HepG2 (cell line): Measurements from ENCODE around the gene PPP2R2C. TPM values are rescaled to one million over a fixed set of nuclear protein-coding genes. Genes with fewer than 3 reads are reported as not detected.
A peak's percentile ranks its signal among the peaks of the same experiment; 100 is the strongest.

ENCODE experiments used
- DNMT1 ChIP-seq: sonication (generic); formaldehyde crosslinking; IDR thresholded peaks from 2 replicates; pipeline ENCODE4 v1.5.1; 2020; ENCODE audit warnings: mild to moderate bottlenecking, missing genetic modification reagents
- FOSL2 ChIP-seq: sonication (generic); formaldehyde crosslinking; IDR thresholded peaks from 2 replicates; pipeline ENCODE4 v1.4.0; 2020; ENCODE audit warnings: missing genetic modification reagents
- FOXK1 ChIP-seq: sonication (generic); formaldehyde crosslinking; IDR thresholded peaks from 2 replicates; pipeline ENCODE4 v1.4.0; 2020; ENCODE audit warnings: low read depth, missing genetic modification reagents, borderline replicate concordance
- MEIS2 ChIP-seq: sonication (generic); formaldehyde crosslinking; IDR thresholded peaks from 2 replicates; pipeline ENCODE4 v1.9.0; 2021; ENCODE audit warnings: mild to moderate bottlenecking, missing genetic modification reagents
- MZF1 ChIP-seq: sonication (generic); formaldehyde crosslinking; IDR thresholded peaks from 2 replicates; pipeline ENCODE4 v1.8.1; 2023; ENCODE audit warnings: mild to moderate bottlenecking, missing genetic modification reagents, borderline replicate concordance
- NBN ChIP-seq: fragments of 450-650 bp; conservative IDR thresholded peaks from 2 replicates; pipeline ENCODE4 v1.6.1; 2017
- SCMH1 ChIP-seq: sonication (generic); formaldehyde crosslinking; IDR thresholded peaks from 2 replicates; pipeline ENCODE4 v1.9.0; 2021; ENCODE audit warnings: missing genetic modification reagents, mild to moderate bottlenecking, borderline replicate concordance
- SNAI1 ChIP-seq: sonication (generic); formaldehyde crosslinking; IDR thresholded peaks from 2 replicates; pipeline ENCODE4 v1.5.0; 2020; ENCODE audit warnings: mild to moderate bottlenecking, missing genetic modification reagents, borderline replicate concordance
- SRSF1 ChIP-seq: fragments of 200-400 bp; formaldehyde crosslinking; optimal IDR thresholded peaks from 2 replicates; pipeline ENCODE3; 2017; ENCODE audit warnings: mild to moderate bottlenecking, low read depth, low read length, moderate library complexity
- TAF1 ChIP-seq: sonication (generic); formaldehyde crosslinking; IDR thresholded peaks from 2 replicates; pipeline ENCODE4 v1.4.0; 2020; ENCODE audit warnings: missing genetic modification reagents
- TBP ChIP-seq: sonication (generic); formaldehyde crosslinking; IDR thresholded peaks from 2 replicates; pipeline ENCODE4 v1.5.0; 2020; ENCODE audit warnings: missing genetic modification reagents
- ZNF121 ChIP-seq: sonication (generic); formaldehyde crosslinking; IDR thresholded peaks from 2 replicates; pipeline ENCODE4 v1.5.0; 2020; ENCODE audit warnings: mild to moderate bottlenecking, missing genetic modification reagents
- ZNF224 ChIP-seq: sonication (generic); formaldehyde crosslinking; IDR thresholded peaks from 2 replicates; pipeline ENCODE4 v1.5.0; 2020; ENCODE audit warnings: mild to moderate bottlenecking, missing genetic modification reagents
- ZNF772 ChIP-seq: sonication (generic); formaldehyde crosslinking; IDR thresholded peaks from 2 replicates; pipeline ENCODE4 v1.5.0; 2020; ENCODE audit warnings: mild to moderate bottlenecking, missing genetic modification reagents
- ZSCAN22 ChIP-seq: sonication (generic); formaldehyde crosslinking; IDR thresholded peaks from 2 replicates; pipeline ENCODE4 v1.4.0; 2020; ENCODE audit warnings: mild to moderate bottlenecking, missing genetic modification reagents
- polyA plus RNA-seq, 8 experiments: library from polyadenylated mRNA; depleted of rRNA in 3 of 8; stranded (reverse) in 7 of 8; unstranded in 1 of 8; fragments of >200 nt; fragmentation: Illumina TruSeq in 4 of 8; extraction: Trizol in 4 of 8; gene quantifications; 2 replicates each; pipeline versions ENCODE4 v1.2.1 to v1.2.3, GENCODE V29; 2011 to 2016; ENCODE audit warnings: low read depth in 4 of 8, missing spikeins in 1 of 8, mixed read lengths in 1 of 8; ENCODE audit not compliant: insufficient read depth in 1 of 8
- total RNA-seq, 5 experiments: library from RNA; depleted of rRNA; stranded (reverse); fragments of >200 nt; fragmentation: Illumina TruSeq; extraction: Trizol; gene quantifications; 2 replicates each; pipeline ENCODE4 v1.2.3, GENCODE V29; 2016; ENCODE audit warnings: low read depth in 1 of 5
- TF ChIP-seq, protein P1 (sequence below): sonication (generic); formaldehyde crosslinking; IDR thresholded peaks from 2 replicates; pipeline ENCODE4 v1.4.0; 2020; ENCODE audit warnings: missing genetic modification reagents
- TF ChIP-seq, protein P2 (sequence below): sonication (generic); formaldehyde crosslinking; IDR thresholded peaks from 2 replicates; pipeline ENCODE4 v1.5.0; 2020; ENCODE audit warnings: mild to moderate bottlenecking, missing genetic modification reagents
- TF ChIP-seq, protein P3 (sequence below), 2 experiments: sonication (generic) in 1 of 2; formaldehyde crosslinking in 1 of 2; IDR thresholded peaks; 2 replicates each; pipeline versions ENCODE4 v1.5.1 to v1.6.1; 2011 to 2020; ENCODE audit warnings: borderline replicate concordance in 1 of 2, low read depth in 1 of 2, low read length in 1 of 2, mild to moderate bottlenecking in 1 of 2, missing genetic modification reagents in 1 of 2, moderate library complexity in 1 of 2

Gene PPP2R2C
- total and polyA plus RNA-seq, 2 of the 13 experiments (the other 11 are each of a cell fraction or from before 2014, with no cell fraction given) = 0.60 to 8.6 TPM

DNA sequence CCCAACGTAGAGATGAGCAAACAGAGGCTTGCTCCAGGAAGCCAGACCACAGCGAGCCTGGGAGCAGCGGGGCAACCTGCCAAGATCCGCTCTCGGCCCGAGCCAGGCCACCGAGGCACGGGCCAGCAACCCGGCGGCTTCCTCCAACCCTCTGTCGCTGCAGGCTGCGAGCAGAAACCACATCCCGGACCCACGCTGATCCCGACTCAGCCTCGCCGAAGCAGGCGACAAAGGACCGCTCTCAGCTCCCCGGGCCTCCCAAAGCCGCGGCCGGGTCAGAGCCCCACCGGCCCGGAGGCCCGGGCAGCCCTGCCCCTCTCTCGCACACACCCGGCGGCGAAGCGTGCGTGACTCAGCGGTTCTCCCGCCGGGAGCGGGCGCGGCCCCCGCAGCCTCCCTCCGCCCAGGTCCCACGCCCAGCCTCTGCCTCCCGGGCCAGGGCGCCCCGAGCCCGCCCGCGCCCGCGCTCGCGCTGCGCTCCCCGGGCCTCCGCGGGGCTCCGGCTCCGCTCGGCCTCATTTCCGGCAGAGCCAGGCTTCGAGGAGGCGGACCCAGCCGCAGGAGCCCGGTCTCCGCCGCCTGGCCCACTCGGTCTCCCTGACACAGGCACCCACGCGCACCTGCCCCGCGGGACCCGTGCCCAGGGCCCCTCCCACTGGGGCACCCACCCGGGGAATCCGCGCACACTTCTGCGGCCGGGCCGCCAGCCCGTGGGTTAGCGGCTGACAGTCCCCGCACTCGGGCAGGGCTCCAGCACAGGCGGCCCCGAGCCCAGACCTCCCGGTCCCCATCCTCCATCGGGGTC is 1.7 kb downstream of the PPP2R2C start (continued):
- TF ChIP-seq ZNF121 (CRISPR knock-in tag) = peak; percentile 77
- TF ChIP-seq, protein P1, sequence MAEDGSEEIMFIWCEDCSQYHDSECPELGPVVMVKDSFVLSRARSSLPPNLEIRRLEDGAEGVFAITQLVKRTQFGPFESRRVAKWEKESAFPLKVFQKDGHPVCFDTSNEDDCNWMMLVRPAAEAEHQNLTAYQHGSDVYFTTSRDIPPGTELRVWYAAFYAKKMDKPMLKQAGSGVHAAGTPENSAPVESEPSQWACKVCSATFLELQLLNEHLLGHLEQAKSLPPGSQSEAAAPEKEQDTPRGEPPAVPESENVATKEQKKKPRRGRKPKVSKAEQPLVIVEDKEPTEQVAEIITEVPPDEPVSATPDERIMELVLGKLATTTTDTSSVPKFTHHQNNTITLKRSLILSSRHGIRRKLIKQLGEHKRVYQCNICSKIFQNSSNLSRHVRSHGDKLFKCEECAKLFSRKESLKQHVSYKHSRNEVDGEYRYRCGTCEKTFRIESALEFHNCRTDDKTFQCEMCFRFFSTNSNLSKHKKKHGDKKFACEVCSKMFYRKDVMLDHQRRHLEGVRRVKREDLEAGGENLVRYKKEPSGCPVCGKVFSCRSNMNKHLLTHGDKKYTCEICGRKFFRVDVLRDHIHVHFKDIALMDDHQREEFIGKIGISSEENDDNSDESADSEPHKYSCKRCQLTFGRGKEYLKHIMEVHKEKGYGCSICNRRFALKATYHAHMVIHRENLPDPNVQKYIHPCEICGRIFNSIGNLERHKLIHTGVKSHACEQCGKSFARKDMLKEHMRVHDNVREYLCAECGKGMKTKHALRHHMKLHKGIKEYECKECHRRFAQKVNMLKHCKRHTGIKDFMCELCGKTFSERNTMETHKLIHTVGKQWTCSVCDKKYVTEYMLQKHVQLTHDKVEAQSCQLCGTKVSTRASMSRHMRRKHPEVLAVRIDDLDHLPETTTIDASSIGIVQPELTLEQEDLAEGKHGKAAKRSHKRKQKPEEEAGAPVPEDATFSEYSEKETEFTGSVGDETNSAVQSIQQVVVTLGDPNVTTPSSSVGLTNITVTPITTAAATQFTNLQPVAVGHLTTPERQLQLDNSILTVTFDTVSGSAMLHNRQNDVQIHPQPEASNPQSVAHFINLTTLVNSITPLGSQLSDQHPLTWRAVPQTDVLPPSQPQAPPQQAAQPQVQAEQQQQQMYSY (CRISPR knock-in tag) = no peak
- no peak for TF ChIP-seq SRSF1
- TF ChIP-seq DNMT1 (CRISPR knock-in tag) = no peak
- TF ChIP-seq, protein P2, sequence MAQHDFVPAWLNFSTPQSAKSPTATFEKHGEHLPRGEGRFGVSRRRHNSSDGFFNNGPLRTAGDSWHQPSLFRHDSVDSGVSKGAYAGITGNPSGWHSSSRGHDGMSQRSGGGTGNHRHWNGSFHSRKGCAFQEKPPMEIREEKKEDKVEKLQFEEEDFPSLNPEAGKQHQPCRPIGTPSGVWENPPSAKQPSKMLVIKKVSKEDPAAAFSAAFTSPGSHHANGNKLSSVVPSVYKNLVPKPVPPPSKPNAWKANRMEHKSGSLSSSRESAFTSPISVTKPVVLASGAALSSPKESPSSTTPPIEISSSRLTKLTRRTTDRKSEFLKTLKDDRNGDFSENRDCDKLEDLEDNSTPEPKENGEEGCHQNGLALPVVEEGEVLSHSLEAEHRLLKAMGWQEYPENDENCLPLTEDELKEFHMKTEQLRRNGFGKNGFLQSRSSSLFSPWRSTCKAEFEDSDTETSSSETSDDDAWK (CRISPR knock-in tag) = no peak
- no peak for TF ChIP-seq SNAI1 (CRISPR knock-in tag)
- no peak for TF ChIP-seq MZF1 (CRISPR knock-in tag)
- no peak for TF ChIP-seq ZSCAN22
- TF ChIP-seq ZNF224 = no peak
- no peak for TF ChIP-seq NBN
- no peak for TF ChIP-seq FOXK1 (CRISPR knock-in tag)
- TF ChIP-seq TBP (CRISPR knock-in tag) = no peak
- TF ChIP-seq, protein P3, sequence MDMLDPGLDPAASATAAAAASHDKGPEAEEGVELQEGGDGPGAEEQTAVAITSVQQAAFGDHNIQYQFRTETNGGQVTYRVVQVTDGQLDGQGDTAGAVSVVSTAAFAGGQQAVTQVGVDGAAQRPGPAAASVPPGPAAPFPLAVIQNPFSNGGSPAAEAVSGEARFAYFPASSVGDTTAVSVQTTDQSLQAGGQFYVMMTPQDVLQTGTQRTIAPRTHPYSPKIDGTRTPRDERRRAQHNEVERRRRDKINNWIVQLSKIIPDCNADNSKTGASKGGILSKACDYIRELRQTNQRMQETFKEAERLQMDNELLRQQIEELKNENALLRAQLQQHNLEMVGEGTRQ (IDR thresholded peaks at IDR 0.05; ENCODE audit: low read depth, low read length) = no peak
- TF ChIP-seq, protein P3 (CRISPR knock-in tag; IDR thresholded peaks at IDR 0.05; ENCODE audit: borderline replicate concordance) = no peak
- no peak for TF ChIP-seq ZNF772 (CRISPR knock-in tag)
- no peak for TF ChIP-seq SCMH1 (CRISPR knock-in tag)
- no peak for TF ChIP-seq TAF1 (CRISPR knock-in tag)
- 0 out of 2 replicates have a peak, but pooled peaks have one; percentile 14 for TF ChIP-seq FOSL2 (CRISPR knock-in tag)
- TF ChIP-seq MEIS2 = no peak
